SJCRH30 (cell line): ENCODE measurements around the gene SDHAF3. TPM values are rescaled to one million over a fixed set of nuclear protein-coding genes. Genes with fewer than 3 reads are reported as not detected.
"Not testable (repeated sequence)": the region's sequence is repeated elsewhere in the genome, so short reads cannot be mapped to it uniquely, and the experiment has no call there.

Experiments
- DNase-seq, 2 experiments: peaks; one replicate each; pipeline ENCODE4 v3.0.0-alpha.2; 2015 to 2020
- H3K27ac ChIP-seq: fragments of 250-450 bp; sonication (Bioruptor Pico); 2 replicates; pipeline ENCODE4 v1.5.1; 2020; ENCODE audit warnings: mild to moderate bottlenecking, moderate library complexity
- H3K27me3 ChIP-seq: fragments of 250-450 bp; sonication (Bioruptor Pico); 2 replicates; pipeline ENCODE4 v1.5.1; 2020; ENCODE audit warnings: mild to moderate bottlenecking, moderate library complexity
- H3K36me3 ChIP-seq: fragments of 250-450 bp; sonication (Bioruptor Pico); 2 replicates; pipeline ENCODE4 v1.5.1; 2020; ENCODE audit warnings: mild to moderate bottlenecking, moderate library complexity
- H3K4me1 ChIP-seq: fragments of 250-450 bp; sonication (Bioruptor Pico); 2 replicates; pipeline ENCODE4 v1.5.1; 2020; ENCODE audit warnings: mild to moderate bottlenecking, moderate library complexity
- H3K4me3 ChIP-seq: fragments of 250-450 bp; sonication (Bioruptor Pico); 2 replicates; pipeline ENCODE4 v1.5.1; 2020; ENCODE audit warnings: mild to moderate bottlenecking, moderate library complexity
- H3K9me3 ChIP-seq: fragments of 250-450 bp; sonication (Bioruptor Pico); replicated peaks from 2 replicates; pipeline ENCODE4 v1.5.1; 2020; ENCODE audit warnings: mild to moderate bottlenecking, moderate library complexity
- total RNA-seq: library from RNA; depleted of rRNA; stranded (reverse); fragments of >200 nt; shearing (Covaris generic); gene quantifications from 2 replicates; pipeline ENCODE4 v1.2.3, GENCODE V29; 2014

The SDHAF3 gene
- total RNA-seq, 1 experiment from 2014 or later, result 46.2 TPM

DNA sequence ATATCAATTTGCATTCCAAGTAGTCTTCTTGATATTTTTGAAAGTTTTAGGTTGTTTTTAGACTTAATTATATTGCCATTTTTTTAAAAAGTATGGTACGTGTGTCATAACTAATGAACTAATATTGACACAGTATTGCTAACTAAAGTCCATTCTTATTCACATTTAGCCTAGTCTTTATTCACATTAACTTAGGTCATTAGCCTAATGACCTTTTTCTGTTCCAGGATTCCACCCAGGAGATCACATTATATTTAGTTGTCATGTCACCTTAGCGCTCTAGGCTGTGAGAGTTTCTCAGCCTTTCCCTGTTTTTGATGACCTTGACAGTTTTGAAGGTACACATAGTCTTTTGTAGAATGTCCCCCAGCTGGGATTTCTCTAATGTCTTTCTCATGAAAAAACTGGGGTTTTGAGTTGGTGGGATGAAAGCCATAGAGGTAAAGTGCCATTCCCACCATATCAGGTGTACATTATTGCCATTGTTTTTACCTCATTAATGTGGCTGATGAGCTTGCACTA, 38.5 kb downstream of the SDHAF3 start:
- Histone ChIP-seq H3K4me1 (no peaks in the 10 kb centered on the region), H3K9me3 (peaks cover 6% of the 10 kb centered on the region)
- DNase-seq, result no peak

DNA sequence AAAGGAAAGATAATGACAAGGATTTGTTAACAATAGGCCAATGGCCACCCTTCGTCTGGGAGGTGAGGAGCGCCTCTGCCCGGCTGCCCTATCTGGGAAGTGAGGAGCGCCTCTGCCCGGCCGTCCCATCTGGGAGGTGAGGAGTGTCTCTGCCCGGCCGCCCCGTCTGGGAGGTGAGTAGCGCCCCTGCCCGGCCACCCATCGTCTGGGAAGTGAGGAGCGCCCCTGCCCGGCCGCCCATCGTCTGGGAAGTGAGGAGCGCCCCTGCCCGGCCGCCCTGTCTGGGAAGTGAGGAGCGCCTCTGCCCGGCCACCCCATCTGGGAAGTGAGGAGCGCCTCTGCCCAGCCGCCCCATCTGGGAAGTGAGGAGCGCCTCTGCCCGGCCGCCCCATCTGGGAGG, 42.5 kb downstream of the SDHAF3 start:
- H3K9me3 ChIP-seq, H3K4me1 ChIP-seq, DNase-seq, H3K27ac ChIP-seq, H3K27me3 ChIP-seq, H3K4me3 ChIP-seq, H3K36me3 ChIP-seq: not testable (repeated sequence)

More for the DNA sequence above, 38.5 kb downstream of the SDHAF3 start:
- no peaks in the 10 kb centered on the region for H3K27me3 ChIP-seq
- no peak overlapping the region for H3K27ac ChIP-seq
- peaks cover 3% of the 10 kb centered on the region; the same call in 1 of the 2 replicates for H3K36me3 ChIP-seq
- H3K4me3 ChIP-seq, result no peak overlapping the region

DNA sequence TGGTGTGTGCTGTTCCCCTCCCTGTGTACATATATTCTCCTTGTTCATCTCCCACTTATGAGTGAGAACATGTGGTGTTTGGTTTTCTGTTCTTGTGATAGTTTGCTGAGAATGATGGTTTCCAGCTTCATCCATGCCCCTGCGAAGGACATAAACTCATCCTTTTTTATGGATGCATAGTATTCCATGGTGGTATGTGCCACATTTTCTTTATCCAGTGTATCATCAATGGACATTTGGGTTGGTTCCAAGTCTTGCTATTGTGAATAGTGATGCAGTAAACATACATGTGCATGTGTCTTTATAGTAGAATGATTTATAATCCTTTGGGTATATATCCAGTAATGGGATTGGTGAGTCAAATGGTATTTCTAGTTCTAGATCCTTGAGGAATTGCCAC, 44.1 kb downstream of the SDHAF3 start:
- H3K9me3 ChIP-seq, DNase-seq, H3K4me1 ChIP-seq, H3K27ac ChIP-seq, H3K4me3 ChIP-seq, H3K36me3 ChIP-seq, H3K27me3 ChIP-seq: not testable (repeated sequence)

DNA sequence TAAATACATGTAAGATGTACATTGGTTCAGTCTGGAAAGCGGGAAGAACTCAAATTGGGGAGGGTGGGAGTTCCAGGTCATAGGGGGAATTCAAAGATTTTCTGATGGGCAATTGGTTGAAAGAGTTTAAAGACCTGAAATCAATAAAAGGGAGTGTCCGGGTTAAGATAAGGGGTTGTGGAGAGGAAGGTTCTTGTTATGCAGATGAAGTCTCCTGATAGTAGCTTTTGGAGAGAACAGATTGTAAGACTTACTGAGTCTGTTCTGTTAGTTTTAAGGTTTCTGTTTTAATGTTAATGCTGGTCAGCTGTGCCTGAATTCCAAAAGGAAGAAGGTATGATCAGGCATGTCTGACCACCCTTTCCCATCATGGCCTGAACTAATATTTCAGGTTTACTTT, 48.8 kb downstream of the SDHAF3 start:
- no peaks in the 10 kb centered on the region for H3K27me3 ChIP-seq
- no peak for DNase-seq
- H3K9me3 ChIP-seq, result no peaks in the 10 kb centered on the region; the same call in 1 of the 2 replicates
- H3K36me3 ChIP-seq, result peaks cover 4% of the 10 kb centered on the region; the same call in 1 of the 2 replicates
- no peaks in the 10 kb centered on the region for H3K4me1 ChIP-seq
- no peak overlapping the region for H3K27ac ChIP-seq
- H3K4me3 ChIP-seq, result no peak overlapping the region

DNA sequence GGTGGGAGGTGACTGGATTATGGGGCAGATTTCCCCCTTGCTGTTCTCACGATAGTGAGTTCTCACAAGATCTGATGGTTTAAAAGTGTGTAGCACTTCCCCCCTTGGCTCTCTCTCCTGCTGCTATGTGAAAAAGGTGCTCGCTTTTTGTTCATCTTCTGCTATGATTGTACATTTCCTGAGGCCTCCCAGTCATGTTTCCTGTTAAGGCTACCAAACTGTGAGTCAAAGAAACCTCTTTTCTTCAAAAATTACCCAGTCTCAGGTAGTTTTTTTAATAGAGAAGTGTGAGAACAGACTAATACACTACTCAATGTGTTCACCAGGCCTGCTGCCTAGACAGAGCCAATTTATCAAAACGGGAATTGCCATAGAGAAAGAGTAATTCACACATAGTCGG, 49.7 kb downstream of the SDHAF3 start:
- no peaks in the 10 kb centered on the region; the same call in 1 of the 2 replicates for H3K9me3 ChIP-seq
- no peak overlapping the region for H3K27ac ChIP-seq
- H3K27me3 ChIP-seq, result no peaks in the 10 kb centered on the region
- H3K4me1 ChIP-seq, result no peaks in the 10 kb centered on the region
- peaks cover 4% of the 10 kb centered on the region; the same call in 1 of the 2 replicates for H3K36me3 ChIP-seq
- no peak for DNase-seq
- no peak overlapping the region for H3K4me3 ChIP-seq

DNA sequence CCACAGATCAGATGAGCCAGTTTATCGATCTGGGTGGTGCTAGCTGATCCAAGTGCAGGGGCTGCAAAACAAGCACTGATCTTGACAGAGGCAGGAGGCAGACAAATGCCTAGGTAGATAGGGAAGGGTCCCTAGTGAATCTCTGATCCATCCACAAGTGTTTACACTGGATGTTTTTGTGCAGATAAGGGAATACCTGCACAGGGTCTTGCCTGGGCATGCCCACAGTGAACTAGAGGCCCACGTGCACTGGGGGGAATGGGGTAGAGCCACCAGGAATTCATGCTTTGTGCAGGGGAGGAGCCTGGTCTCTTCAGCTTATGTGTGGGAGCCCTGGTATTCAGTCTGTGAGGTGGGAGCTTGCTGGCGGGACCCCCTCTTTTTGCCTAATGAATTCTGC, 50.3 kb downstream of the SDHAF3 start:
- Histone ChIP-seq H3K27me3 (no peaks in the 10 kb centered on the region), H3K9me3 (no peaks in the 10 kb centered on the region; the same call in 1 of the 2 replicates), H3K4me3 (no peak overlapping the region), H3K27ac (no peak overlapping the region), H3K36me3 (peaks cover 4% of the 10 kb centered on the region; the same call in 1 of the 2 replicates), H3K4me1 (no peaks in the 10 kb centered on the region)
- no peak for DNase-seq

DNA sequence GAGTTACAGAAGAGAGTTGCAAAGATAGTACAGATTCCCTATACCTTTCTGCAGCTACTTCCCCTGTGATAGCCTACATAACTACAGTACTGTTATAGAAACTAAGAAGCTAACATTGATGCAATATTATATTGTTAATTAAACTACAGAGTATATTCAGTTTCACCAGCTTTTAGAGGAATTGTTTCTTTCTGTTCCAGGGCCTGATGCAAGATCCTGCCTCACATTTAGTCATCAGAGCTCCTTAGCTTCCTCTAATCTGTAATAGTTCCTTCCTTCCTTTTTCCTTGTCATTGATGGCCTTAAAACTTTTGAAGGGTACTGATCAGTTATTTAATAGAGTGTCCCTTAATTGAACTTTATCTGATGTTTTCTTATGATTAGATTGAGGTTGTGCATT, 56.8 kb downstream of the SDHAF3 start:
- no peaks in the 10 kb centered on the region for H3K36me3 ChIP-seq
- H3K4me1 ChIP-seq, result no peaks in the 10 kb centered on the region
- no peak overlapping the region for H3K27ac ChIP-seq
- H3K9me3 ChIP-seq, result no peaks in the 10 kb centered on the region
- no peaks in the 10 kb centered on the region for H3K27me3 ChIP-seq
- no peak overlapping the region for H3K4me3 ChIP-seq
- DNase-seq, result no peak

DNA sequence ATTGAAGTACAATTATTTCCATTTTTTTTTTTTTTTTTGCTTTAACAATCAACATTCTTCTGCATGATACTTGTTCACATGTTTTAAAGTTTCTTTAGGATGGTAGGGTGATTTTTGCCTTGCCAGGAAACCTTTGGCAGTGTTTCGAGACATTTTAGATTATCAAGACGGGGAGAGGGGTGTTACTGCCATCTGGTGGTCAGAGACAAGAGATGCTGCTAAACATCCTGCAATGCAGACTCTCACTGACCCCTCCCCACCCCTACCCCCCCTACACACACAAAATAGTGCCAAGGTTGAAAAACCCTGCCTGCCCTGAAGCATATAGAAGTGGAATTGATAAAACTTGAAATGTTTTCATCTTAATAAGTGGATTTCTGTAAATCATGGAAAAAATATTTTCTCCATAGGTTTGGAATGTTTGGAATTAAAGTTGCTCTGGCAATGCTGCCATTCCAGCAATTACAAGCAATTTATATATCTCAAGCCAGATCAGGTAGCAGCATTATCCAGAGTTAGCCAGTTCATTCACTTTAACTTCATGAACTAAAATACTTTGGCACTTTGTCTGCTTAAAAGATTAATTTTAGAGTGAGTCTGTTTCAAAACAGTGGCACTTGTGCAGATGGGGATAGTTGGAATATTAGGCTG, 62.1 kb downstream of the SDHAF3 start:
- no peak overlapping the region for H3K27ac ChIP-seq
- no peaks in the 10 kb centered on the region for H3K36me3 ChIP-seq
- peak; percentile 47 to 84 for DNase-seq
- no peak overlapping the region for H3K4me3 ChIP-seq
- no peaks in the 10 kb centered on the region for H3K27me3 ChIP-seq
- no peaks in the 10 kb centered on the region for H3K9me3 ChIP-seq
- no peaks in the 10 kb centered on the region for H3K4me1 ChIP-seq

DNA sequence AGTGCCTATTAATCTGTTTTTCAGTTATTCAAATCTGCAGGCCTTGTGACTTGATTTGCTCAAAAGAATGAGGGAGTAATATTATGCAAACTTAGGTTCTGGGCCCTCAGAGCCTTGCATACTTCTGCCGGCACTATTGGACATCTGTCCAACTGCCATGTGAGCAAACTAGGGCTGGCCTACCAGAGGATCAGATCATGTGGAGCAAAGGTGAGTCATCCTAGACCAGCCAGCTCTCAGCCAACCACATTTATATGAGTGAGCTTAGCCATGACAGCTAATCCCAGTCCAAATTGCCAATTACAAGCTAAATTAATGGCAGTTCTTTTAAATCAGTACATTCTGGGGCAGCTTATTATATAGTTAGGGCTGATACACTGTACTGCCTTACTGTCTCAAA, 69.6 kb downstream of the SDHAF3 start:
- no peaks in the 10 kb centered on the region for H3K4me1 ChIP-seq
- no peaks in the 10 kb centered on the region for H3K9me3 ChIP-seq
- no peak overlapping the region for H3K27ac ChIP-seq
- no peaks in the 10 kb centered on the region for H3K36me3 ChIP-seq
- no peak overlapping the region for H3K4me3 ChIP-seq
- no peaks in the 10 kb centered on the region for H3K27me3 ChIP-seq
- peak; percentile 16 to 19 for DNase-seq

DNA sequence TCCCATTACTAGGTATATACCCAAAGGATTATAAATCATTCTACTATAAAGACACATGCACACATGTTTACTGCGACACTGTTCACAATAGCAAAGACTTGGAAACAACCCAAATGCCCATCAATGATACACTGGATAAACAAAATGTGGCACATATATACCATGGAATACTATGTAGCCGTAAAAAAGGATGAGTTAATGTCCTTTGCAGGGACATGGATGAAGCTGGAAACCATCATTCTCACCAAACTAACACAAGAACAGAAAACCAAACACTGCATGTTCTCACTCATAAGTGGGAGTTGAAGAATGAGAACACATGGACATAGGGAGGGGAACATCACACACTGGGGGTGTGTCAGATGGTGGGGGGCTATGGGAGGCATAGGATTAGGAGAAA, 78.7 kb downstream of the SDHAF3 start:
- not testable (repeated sequence) for H3K27ac ChIP-seq, H3K4me3 ChIP-seq, DNase-seq, H3K4me1 ChIP-seq, H3K36me3 ChIP-seq, H3K27me3 ChIP-seq, H3K9me3 ChIP-seq

DNA sequence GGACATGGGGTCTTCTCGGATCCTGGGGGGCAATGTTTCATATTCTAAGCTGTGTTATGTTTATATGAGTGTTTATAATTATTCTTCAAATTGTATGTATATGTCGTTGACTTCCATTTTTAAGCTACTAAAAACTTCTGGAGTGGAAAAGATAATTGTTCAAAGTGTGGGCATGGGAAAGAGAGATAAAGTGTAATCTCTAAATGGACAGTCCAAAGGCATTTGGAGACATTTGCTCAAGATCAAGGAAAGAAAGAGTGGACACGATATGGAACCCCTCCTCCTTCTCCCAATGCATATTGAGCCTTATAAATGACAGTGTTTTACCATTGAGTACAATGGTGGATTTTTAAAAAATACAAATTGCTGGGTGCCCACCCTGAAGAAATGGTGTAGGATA, 81.1 kb downstream of the SDHAF3 start:
- Histone ChIP-seq H3K36me3 (no peaks in the 10 kb centered on the region), H3K27me3 (no peaks in the 10 kb centered on the region), H3K27ac (no peak overlapping the region), H3K4me1 (no peaks in the 10 kb centered on the region), H3K4me3 (no peak overlapping the region), H3K9me3 (no peaks in the 10 kb centered on the region; the same call in 1 of the 2 replicates)
- DNase-seq, result no peak

DNA sequence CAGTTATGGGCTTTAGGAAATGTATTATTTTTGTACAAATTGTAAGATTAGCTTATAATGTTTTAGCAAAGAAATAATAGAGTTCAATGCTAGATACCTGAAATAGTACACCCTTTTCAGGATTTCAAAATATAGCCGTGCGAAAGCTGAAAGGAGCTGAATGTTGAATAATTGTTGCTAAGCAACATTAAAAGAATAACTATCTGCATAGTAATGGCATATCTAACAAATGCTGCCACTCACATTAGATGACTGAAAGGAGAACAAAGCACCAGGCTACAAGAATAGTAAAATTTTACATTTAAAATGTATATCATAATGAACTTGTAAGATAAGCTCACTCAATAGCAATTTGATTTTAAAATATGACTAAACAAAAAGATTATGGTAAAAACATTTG, 82.5 kb downstream of the SDHAF3 start:
- H3K9me3 ChIP-seq, result no peaks in the 10 kb centered on the region; the same call in 1 of the 2 replicates
- H3K27me3 ChIP-seq, result no peaks in the 10 kb centered on the region
- peaks cover 10% of the 10 kb centered on the region for H3K4me1 ChIP-seq
- H3K36me3 ChIP-seq, result no peaks in the 10 kb centered on the region
- H3K4me3 ChIP-seq, result no peak overlapping the region
- no peak for DNase-seq
- no peak overlapping the region for H3K27ac ChIP-seq

DNA sequence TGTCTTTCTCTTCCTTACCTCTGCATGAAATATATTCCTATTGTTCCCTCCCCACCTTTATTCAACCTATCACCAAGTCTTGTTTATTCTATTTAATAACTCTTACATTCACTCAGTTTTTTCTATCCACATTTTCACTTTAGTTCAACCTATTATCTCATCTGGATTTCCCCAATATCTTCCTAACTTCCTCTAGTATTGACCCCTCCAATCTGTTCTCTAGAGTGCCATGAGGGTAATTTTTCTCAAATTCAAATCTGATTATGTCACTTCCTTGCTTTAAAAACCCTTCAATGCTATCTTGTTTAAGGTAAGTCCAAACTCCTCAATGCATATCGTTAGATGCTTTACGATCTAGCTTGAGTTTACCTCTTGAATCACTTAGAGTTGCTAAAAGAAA, 86.5 kb downstream of the SDHAF3 start:
- Histone ChIP-seq H3K27ac (no peak overlapping the region), H3K27me3 (no peaks in the 10 kb centered on the region), H3K4me1 (peaks cover 10% of the 10 kb centered on the region), H3K9me3 (no peaks in the 10 kb centered on the region), H3K4me3 (0 out of 2 replicates have a peak overlapping the region, but pooled peaks have one; percentile 6), H3K36me3 (no peaks in the 10 kb centered on the region)
- no peak for DNase-seq

DNA sequence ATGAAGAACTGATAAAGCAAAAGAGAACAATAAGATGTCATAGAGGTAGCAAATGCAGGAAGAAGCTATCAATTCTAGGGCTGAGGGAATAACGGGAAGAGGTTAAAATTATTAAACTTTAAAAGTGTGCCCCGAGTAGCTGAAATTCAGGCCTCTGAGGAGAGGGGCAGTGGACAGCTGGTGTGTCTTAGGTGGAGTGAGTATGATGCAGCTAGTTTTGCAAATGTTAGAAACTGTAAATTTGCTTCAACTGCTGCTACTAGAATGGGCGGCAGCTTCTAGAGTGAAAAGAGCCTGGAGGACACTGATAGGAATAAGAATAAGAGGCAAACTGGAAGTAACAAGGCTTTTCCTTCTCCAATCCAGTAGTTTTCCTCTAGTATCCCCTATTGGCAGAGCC, 87.3 kb downstream of the SDHAF3 start:
- no peaks in the 10 kb centered on the region for H3K9me3 ChIP-seq
- no peaks in the 10 kb centered on the region for H3K27me3 ChIP-seq
- peak in 1 of 2 experiments; percentile 4 for DNase-seq
- H3K36me3 ChIP-seq, result no peaks in the 10 kb centered on the region
- H3K4me1 ChIP-seq, result peaks cover 10% of the 10 kb centered on the region
- H3K27ac ChIP-seq, result no peak overlapping the region; the same call in 1 of the 2 replicates
- H3K4me3 ChIP-seq, result no peak overlapping the region

DNA sequence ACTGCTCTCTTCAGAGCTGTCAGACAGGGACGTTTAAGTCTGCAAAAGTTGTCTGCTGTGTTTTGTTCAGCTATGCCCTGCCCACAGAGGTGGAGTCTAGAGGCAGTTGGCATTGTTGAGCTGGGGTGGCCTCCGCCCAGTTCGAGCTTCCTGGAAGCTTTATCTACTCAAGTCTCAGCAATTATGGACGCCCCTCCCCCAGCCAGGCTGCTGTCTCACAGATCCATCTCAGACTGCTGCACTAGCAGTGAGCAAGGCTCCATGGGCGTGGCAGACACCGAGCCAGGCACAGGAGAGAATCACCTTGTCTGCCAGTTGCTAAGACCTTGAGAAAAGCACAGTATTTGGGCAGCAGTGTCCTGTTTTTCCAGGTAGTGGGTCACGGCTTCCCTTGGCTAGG, 98.1 kb downstream of the SDHAF3 start:
- H3K4me1 ChIP-seq, result no peaks in the 10 kb centered on the region
- H3K36me3 ChIP-seq, result no peaks in the 10 kb centered on the region
- H3K27ac ChIP-seq, result no peak overlapping the region
- H3K27me3 ChIP-seq, result no peaks in the 10 kb centered on the region
- no peaks in the 10 kb centered on the region for H3K9me3 ChIP-seq
- no peak overlapping the region for H3K4me3 ChIP-seq
- DNase-seq, result peak; percentile 11 to 12

DNA sequence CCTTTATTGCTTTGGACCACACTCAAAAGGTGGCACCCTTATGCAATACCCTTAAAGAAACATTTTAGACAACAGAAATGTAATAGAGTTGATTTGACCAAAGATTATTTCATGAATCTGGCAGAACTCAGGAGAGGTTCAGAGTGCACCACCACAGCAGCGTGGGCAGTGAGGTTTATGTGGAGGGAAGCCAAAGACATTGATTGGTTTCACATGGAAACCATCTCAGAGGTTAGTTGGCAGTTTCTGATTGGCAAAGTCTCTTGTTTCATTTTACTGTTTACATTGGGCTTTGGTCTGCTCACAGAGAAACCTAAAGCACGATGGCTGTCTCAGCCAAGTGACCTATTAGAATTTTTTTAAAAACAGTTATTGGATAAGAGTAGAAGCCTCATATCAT, 101.3 kb downstream of the SDHAF3 start:
- peaks cover under 1% of the 10 kb centered on the region for H3K4me1 ChIP-seq
- H3K9me3 ChIP-seq, result no peaks in the 10 kb centered on the region
- H3K27ac ChIP-seq, result no peak overlapping the region
- no peak for DNase-seq
- no peaks in the 10 kb centered on the region for H3K36me3 ChIP-seq
- no peaks in the 10 kb centered on the region for H3K27me3 ChIP-seq
- H3K4me3 ChIP-seq, result no peak overlapping the region
